Retinal pigment epithelial cell (primary cell): ENCODE measurements around the gene SHB.
"Not testable (repeated sequence)": the region's sequence is repeated elsewhere in the genome, so short reads cannot be mapped to it uniquely, and the experiment has no call there.

ENCODE experiments used
- DNase-seq: peaks from one replicate; pipeline ENCODE4 v3.0.0-alpha.2; 2010; ENCODE audit warnings: low read depth
- H3K4me3 ChIP-seq: 2 replicates; pipeline ENCODE4 v1.5.1; 2011; ENCODE audit warnings: mild to moderate bottlenecking, low read length, control low read depth, moderate library complexity
- TF ChIP-seq, protein P1 (sequence below): conservative IDR thresholded peaks from 2 replicates; pipeline ENCODE4 v1.5.1; 2011; ENCODE audit warnings: low read depth, low read length, control low read depth, inconsistent platforms

Gene SHB

DNA sequence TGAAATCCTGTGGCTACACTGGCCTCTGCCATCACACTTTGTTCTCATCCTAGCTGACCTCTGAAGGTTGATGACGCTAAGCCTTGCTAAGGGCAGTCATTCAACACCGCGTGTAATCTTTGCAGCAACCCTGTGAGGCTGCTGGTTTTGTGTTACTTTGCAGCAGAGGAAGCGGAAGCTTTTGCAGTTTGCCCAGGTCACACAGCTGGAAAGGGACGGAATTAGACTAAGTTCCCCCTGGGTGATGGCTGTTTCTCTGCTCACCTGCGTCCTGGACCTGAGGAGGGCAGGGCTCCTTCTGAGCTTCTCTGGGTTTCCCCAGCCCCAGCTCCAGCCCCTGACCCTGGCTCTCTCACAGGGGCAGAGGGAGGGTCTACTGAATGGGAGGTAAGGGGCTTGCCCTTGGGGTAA, 157.8 kb downstream of the SHB start:
- no peak overlapping the region for H3K4me3 ChIP-seq
- TF ChIP-seq, protein P1, sequence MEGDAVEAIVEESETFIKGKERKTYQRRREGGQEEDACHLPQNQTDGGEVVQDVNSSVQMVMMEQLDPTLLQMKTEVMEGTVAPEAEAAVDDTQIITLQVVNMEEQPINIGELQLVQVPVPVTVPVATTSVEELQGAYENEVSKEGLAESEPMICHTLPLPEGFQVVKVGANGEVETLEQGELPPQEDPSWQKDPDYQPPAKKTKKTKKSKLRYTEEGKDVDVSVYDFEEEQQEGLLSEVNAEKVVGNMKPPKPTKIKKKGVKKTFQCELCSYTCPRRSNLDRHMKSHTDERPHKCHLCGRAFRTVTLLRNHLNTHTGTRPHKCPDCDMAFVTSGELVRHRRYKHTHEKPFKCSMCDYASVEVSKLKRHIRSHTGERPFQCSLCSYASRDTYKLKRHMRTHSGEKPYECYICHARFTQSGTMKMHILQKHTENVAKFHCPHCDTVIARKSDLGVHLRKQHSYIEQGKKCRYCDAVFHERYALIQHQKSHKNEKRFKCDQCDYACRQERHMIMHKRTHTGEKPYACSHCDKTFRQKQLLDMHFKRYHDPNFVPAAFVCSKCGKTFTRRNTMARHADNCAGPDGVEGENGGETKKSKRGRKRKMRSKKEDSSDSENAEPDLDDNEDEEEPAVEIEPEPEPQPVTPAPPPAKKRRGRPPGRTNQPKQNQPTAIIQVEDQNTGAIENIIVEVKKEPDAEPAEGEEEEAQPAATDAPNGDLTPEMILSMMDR: no peak
- no peak for DNase-seq

DNA sequence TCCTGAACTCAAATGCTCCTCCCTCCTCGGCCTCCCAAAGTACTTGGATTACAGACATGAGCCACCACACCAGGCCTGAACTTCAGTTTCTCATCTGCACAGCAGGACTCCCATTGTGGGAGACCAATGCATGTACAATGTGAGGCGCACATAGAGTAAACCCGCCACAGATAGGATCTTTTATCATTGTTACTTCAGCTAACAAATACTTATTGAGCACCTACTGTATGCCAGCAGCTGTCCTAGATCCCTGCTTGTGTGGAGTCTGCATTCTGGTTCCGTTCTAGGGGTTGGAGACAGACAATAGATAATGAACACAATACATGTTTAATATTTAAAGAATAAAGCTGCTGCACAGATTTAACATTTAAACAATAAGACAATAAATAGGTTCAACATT, 158.8 kb downstream of the SHB start:
- no peak for DNase-seq
- H3K4me3 ChIP-seq: no peak overlapping the region
- TF ChIP-seq, protein P1: no peak

DNA sequence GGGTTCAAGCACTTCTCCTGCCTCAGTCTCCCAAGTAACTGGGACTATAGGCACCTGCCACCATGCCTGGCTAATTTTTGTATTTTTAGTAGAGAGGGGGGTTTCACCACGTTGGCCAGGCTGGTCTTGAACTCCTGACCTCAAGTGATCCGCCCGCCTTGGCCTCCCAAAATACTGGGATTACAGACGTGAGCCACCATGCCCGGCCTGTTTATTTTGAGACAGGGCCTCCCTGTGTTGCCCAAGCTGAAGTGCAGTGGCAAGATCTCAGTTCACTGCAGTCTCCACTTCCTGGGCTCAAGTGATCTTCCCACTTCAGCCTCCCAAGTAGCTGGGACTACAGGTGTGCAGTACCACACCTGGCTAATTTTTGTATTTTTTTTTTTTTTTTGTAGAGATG, 159.2 kb downstream of the SHB start:
- DNase-seq, H3K4me3 ChIP-seq: not testable (repeated sequence)

DNA sequence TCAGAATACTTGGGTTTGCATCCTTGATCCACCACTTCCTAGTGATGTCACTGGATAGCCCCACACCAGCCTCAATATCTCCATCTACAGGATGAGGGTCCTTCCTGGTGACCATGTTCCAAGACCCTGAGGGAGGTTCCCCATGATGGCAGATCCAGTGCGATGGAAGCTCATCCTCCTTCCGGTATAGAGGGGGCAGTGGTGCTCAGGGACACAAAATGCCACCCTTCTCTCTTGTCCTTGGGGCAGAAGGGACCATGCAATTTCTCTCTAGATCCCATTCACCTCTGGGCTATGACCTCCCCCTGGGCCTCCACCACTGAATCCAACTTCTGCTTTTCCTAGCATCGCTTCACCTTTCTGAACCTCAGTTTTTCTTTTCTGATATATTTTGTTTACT, 159.7 kb downstream of the SHB start:
- TF ChIP-seq, protein P1: no peak
- H3K4me3 ChIP-seq: no peak overlapping the region
- no peak for DNase-seq

DNA sequence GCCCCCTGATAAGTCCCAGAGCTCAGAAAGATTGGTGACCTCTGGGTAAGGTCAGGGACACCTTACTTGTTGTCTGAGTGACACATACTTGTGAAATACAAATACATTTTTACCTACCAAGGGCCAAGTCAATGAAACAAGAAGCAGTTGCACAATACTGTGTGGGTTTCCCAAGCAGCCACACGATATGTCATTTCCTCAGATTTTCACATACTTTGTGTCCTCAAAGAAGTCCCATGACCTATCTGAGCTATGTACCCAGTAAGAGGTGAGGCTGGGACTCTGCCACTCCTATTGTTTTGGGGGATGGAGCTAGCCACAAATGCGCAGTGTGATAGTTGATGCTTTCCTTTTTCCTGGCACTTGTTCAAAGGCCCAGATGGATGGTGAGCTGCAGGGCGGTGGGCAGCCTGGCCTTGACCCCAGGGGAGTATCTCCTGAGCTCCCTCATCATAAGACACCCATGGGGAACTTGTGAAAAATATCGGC, 160.3 kb downstream of the SHB start:
- no peak overlapping the region for H3K4me3 ChIP-seq
- no peak for DNase-seq
- TF ChIP-seq, protein P1: no peak

DNA sequence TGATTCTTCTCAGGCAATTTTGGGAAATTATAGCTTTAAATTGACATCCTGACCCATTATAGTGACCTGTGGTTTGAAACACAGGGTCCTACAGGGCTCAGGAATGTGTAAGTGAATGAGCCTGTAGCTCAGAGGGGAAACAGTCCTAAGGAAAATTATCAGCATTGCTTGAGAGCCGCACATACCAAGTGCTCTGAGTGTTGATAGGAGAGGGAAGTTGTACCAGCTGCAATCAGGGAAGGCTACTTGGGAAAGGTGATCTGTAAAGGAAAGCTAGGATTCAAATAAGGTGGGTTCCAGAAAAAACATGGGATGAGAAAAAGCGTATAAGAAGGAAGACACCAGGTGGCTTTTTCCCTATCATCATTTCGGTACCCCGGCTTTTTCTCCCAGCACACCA, 160.7 kb downstream of the SHB start:
- H3K4me3 ChIP-seq: no peak overlapping the region
- TF ChIP-seq, protein P1: no peak
- DNase-seq: no peak

DNA sequence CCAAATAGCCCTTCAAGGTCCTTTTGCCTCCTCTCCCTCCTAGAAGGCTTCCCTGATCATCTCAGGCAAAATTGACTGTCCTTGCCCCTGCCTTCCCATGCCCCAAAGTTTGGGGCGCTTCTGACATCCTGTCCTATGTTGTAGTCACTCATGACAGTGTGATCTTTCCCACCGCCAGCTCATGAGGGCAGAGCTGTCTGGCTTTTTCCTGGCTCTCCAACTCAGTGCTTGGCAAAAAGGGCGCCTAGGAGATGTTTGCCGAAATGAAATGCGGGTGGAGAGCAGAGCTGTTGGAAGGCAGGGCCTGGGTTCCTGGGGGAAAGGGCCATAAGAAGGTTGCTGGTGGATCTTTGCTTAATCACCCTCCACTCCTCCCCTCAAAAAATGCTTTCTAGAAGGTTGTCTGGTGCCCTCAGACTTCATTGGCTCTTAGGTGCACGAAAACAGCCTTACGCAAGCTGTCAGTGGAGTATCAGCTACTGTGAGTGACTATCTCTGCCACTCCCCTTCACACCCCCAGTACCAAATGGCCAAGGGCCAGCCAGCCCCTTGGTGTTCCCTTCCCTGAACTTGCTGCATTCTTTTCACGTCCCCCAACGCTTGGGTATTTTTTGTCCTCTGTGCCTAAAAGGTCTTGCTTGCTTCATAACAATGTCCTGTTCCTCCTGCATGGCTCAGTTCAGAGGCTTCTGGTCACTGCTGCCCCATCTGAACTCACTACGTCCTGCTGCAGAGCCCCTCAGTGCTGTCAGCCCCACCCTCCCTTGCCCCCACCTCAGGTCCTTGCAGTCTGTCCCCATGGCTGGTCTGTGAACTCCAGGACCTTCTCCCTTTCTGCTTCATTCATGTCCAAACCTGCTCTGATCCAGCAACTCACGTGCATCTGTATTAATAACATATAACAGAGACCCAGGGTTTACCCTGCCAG, 162.5 kb downstream of the SHB start:
- no peak overlapping the region for H3K4me3 ChIP-seq
- TF ChIP-seq, protein P1: no peak
- DNase-seq: no peak
